Umbilical cord (tissue), 2 donors: ENCODE results near the gene ROCK2. TPM values are rescaled to one million over a fixed set of nuclear protein-coding genes. Genes with fewer than 3 reads are reported as not detected.

ENCODE experiments used
- DNase-seq: peaks from one replicate; pipeline ENCODE4 v3.0.0-alpha.2; 2015; ENCODE audit warnings: low spot score
- total RNA-seq: library from RNA; depleted of rRNA; stranded (reverse); fragments of >200 nt; gene quantifications from one replicate; pipeline ENCODE4 v1.2.3, GENCODE V29; 2014; ENCODE audit warnings: low replicate concordance; ENCODE audit not compliant: insufficient read depth

The ROCK2 gene
- total RNA-seq, 1 donor from 2014 or later, result 106 TPM

DNA sequence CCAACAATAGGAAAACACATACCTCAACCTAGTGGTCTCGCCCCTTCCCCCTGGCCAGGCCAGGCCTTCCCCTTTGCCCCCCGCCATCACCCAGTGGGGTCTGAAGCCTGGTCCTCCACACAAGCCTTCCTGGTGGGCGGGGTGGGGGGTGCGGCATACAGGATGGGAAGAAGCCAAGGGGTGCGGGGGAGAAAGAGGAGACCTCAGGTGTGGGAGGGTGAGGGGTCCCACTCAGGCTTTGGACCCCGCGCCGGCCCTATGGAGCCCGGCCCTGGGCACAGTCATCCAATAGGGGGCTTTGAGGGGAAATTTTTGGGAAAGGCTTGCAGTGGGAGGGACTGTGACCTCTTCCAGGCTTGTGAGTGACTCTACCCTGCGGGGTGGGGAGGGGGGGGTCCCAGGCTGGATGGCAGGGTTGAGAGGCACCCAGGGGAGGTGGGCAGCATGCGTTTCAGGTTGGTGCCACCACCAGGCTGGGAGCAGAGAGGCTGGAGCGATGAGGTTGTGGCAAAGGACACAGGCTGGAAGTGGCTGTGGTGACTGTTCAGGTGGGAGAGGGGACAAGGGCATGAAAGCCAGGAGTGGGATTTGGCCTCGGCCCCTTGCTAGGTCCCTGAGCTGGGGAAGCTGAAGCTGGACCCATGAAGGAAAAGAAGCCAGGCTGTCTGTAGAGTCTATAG, 187.9 kb downstream of the ROCK2 start:
- no peak for DNase-seq

DNA sequence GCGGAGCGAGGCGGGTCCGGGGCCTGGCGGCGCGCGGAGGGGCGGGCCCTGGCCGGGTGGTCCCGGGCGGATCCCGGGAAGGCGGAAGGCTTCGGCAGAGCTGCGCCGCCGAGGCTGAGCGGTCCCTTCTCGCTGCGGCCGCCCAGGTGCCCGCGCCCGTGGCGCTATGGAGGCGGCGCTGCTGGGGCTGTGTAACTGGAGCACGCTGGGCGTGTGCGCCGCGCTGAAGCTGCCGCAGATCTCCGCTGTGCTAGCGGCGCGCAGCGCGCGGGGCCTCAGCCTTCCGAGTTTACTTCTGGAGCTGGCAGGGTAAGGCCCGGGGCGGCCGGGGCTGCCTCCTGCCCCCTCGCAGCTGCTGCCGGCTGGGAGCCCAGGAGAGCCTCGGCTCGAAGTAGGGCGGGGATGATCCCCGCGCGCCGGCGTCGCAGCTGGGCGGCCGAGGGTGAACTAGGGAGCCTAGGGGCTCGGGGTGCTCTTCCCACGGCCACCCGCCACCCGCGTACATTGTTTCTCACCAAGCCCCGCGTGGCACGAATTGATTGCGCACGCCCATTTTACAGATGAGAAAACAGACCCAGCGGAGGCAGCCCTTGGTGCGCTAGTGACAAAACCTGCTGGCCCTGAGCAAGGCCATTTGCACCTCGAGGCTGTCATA, 188.9 kb downstream of the ROCK2 start, which contains the start of gene SLC66A3:
SLC66A3 (plus strand) TSS at position 87 of the 655 bp plus-strand sequence; CDS start at position 167, 80 bp downstream.
- peak; percentile 90 for DNase-seq

DNA sequence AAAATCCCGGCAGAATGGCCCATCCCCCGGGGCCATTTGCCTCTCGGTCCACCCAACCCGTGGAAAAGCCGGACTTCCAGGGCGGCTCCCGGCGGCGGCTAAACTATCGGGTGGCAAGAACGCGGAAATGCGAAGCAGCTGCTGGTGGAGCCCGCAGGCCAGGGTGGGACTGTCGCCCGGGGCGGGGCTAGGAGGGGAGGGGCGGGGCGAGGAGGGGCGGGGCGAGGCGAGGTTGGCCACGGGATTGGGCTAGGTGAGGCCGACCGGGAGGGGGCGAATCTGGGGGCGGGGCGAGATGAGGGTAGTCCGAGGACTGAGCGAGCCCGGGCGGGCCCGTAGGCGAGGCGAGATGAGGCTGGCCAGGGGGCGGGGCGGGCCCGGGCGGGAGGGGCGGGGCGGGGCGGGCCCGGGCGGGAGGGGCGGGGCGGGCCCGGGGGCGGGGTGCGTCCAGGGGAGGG, 189.5 kb downstream of the ROCK2 start:
- peak; percentile 97 for DNase-seq

DNA sequence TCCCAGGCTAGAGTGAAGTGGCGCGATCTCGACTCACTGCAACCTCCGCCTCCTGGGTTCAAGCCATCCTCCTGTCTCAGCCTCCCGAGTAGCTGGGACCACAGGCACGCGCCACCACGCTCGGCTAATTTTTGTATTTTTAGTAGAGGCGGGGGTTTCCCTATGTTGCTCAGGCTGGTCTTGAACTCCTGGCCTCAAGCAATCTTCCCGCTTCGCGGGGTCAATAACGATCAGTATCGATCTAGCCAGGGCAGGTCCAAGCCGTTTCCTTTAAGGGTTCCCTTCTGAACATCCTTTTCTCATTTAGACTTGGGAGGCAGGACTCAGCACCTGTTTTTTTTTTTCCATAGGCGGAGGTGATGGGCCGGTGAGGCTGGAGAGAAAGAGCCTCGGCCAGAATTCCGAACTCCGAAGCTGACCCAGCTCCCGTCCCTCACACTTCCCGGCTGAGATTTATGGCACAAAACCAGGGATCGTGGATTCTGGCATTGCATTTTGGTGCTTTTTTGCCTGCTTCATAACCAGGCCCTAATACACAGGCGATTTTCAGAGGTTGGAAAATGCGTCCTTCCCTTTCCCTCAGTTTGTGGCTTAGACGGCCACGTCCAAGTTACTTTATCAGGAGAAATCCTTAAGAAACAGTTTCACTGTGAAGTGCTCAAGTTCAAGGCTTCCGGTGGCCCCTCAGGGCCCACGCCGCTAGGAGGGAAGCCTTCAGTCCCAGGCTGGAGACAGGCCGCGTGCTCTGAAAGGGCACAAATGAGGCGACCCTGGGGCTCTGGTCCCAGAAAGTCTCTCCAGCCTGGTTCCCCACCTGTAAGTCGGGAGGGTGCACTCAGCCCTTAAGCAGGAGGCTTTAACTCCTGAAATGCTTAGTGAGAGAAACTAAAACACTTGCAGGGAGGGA, 190.2 kb downstream of the ROCK2 start:
- DNase-seq, result no peak

DNA sequence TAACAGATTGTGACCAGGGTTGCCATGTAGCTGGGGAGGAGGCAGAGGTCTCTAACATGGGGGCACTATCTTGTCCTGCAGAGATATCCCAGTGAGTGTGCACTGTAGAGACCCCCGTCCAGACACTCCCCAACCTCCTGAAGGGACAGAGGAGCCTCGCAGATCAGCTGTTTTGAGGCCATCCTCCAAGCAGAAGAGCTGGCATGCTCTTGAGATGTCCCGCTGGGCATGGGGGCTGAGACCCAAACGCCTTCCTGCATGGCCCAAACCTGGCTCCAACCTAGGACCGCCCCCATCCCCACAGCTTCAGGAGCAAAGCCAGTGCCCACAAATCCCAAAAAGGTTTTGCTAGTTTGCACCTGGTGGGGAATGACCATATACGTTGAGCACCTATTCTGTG, 191.8 kb downstream of the ROCK2 start:
- no peak for DNase-seq

DNA sequence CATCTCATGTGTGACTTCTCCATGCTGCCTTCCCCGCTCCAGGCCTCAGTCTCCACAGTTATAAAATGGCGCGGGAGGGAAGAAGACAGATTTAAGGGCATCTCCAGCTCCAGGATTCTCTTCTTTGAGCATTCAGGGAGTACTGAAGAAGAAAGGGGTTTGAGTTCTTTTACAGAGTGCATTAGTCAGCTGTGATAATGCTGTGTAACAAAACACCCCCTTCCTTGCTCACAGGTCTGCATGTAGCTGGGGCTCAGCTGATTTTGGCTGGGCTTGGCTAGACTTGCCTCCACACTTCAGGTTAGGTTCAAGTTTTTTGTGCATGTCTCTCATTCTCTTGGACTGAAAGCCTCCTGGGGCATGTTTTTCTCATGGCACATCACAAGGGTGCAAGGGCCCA, 197.2 kb downstream of the ROCK2 start:
- DNase-seq, result no peak

DNA sequence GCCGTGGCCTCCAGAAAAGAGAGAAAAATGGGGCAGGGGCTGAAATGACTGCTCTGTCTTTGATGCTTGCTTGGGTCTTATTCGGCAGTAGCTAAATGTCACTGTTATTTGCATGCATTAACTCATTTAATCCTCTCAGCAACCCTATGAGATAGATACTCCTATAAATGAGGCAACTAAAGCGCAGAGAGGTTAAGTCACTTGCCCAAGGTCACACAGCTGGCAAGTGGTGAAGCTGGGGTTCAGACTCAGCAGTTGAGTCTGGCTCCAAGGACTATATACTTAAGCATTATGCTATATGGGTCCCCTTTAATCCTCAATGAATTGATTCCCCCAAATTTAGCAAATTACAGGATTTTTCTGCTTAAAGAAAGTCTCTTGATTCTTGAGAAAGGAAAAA, 198.4 kb downstream of the ROCK2 start:
- no peak for DNase-seq

DNA sequence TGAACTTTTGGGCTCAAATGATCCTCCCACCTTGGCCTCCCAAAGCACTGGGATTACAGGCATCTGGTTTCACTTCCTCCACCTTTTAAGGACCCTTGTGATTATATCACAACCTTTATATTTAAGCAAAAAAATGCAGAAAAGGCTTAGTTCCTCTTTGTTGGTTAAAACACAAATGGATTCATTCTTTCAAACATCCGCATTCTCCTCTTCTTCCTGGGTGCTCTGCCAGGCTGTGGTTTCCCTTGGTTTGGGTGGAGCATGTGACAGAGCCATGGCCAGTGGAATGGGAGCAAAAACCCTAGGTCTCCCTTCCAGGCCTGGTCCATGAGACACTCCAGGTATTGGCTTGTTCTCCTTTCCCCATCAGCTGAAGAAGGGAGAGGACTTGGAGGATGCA, 199.1 kb downstream of the ROCK2 start:
- DNase-seq, result no peak

DNA sequence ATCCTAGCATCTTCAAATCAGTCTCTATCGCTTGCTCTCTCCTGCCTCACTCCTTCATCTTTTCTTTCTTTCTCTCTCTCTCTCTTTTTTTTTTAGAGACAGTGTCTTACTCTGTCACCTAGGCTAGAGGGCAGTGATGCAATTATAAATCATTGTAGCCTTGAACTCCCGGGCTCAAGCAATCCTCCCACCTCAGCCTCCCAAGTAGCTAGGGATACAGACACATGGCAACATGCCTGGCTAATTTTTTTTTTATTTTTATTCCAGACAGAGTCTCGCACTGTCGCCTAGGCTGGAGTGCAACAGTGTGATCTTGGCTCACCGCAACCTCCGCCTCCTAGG, 199.7 kb downstream of the ROCK2 start:
- DNase-seq, result no peak

DNA sequence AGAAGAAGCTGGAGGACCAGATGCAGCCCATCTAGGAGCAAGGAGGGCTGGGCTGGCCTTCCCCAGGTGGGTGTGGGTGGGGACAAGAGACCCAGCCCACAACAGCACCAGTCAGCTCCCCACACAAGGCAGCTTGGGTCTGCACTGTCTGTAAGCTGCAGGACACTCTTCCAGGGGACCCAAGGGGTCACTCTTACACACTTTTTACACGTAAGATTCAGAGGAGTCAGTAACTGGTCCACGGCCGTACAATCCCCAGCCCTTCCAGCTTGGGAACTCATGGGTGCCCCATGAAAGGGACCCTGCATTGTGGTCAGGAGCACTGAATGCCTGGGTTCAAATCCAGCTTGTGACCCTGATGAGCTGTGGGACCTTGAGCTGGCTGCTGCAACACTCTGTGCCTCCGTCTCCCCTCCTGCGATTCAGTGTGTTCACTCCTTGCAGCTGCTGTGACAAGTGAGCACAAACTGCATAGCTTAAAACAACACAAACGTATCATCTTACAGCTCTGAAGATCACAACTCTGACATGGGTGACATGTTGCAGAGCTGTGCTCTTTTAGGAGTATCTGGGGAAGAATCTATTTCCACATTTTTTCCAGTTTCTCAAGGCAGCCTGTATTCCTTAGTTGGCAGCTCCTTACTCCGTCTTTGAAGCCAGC, 200.2 kb downstream of the ROCK2 start:
- DNase-seq, result no peak

DNA sequence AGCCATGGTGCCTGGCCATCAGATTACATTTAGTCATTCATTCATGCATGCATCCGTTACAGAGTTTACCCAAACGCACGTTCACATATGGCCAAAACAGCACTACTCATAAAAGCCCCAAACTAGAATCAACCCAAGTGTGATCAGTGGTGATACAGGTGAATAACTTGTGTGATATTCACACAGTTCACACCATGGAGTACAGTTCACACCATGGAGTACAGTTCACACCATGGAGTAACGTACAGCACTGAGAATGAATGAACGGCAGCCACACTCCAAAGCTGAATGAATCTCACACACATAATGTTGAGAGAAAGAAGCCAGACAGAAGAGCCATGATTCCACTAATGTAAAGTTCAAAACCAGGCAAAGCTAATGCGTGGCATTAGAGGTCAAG, 201.4 kb downstream of the ROCK2 start:
- DNase-seq, result no peak

DNA sequence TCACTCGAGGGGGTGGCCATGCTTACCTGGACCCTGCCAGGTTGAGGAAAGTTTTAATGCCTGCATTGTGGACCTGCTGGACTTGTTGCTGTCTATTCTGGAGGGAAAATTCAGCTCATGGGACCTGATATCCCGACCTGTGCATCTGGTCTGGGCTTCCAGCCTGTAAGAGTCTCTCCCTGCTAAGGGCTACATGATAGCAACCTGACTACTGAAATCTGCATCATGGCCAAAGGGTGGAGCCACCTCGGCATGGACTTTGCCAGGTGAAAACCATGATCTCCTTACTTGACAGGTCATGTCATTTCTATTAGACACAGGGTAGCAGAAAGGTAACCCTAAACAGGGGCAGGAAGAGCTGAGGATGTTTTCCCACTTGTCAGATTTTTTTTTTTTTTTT, 202.1 kb downstream of the ROCK2 start:
- DNase-seq, result no peak

DNA sequence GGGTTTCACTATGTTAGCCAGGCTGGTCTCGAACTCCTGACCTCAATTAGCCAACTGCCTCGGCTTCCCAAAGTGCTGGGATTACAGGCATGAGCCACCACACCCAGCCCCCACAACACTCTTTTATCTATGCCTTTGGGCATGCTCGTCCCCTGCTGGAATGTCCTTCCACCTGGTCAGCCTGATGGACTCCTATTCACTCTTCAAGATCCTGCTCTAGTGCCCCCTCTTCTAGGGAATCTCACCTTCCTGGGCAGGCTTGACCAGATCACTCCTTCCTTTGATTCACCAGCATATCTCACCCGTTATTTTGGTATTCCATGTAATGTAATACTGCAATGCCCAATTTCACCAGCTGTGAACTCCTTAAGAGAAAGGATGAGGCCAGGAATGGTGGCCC, 203.1 kb downstream of the ROCK2 start:
- no peak for DNase-seq

DNA sequence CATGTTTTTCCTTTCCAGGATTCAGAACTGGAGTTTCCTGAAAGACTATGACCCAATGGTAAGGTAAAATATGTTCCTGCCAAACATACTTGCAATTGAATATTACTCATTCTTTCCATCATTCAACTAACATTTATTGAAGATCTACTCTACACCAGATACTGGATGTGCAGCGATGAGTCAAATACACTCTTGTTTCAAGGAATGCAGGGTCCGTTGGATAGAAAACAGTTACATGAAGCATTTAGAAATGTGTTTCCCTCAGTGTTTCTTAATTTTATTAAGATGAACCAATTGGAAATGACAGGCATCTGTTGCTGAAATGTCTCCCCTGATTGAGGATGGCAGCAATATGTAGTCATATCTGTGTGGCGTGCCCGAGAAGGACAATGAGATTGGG, 203.9 kb downstream of the ROCK2 start:
- DNase-seq, result no peak

DNA sequence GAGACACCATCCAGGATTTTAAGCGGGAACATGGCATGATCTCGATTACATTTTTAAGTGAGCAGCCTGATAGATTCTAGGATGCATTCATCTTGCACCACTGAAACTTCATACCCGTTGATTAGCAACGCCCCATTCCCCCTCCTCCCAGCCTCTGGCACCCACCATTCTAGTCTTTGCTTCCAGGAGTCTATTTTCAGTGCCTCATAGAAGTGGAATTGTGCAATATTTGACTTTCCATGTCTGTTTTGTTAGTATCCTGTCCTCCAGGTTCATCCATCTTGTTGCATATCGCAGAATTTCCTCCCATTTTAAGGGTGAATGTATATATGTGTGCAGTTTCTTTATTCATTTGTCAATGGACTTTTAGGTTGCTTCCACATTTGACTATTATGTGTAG, 210.1 kb downstream of the ROCK2 start:
- no peak for DNase-seq

DNA sequence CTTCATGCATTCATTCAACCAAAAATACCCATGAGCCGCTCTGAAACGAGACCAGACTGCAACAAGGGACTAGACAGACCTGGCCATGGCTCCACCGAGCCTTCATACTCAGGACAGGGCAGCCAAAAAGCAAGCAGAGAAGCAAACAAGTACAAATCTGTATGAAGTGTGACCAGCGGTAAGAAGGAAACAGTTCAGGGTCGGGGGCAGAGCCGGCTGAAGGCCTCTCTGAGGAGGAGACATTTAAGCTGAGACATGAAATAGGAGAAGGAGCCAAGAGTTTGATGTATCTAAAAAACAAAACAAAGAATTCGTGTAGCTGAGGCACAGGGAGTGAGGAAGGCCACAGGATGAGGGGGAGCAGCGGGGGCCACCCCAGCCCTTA, 210.5 kb downstream of the ROCK2 start:
- DNase-seq, result no peak

DNA sequence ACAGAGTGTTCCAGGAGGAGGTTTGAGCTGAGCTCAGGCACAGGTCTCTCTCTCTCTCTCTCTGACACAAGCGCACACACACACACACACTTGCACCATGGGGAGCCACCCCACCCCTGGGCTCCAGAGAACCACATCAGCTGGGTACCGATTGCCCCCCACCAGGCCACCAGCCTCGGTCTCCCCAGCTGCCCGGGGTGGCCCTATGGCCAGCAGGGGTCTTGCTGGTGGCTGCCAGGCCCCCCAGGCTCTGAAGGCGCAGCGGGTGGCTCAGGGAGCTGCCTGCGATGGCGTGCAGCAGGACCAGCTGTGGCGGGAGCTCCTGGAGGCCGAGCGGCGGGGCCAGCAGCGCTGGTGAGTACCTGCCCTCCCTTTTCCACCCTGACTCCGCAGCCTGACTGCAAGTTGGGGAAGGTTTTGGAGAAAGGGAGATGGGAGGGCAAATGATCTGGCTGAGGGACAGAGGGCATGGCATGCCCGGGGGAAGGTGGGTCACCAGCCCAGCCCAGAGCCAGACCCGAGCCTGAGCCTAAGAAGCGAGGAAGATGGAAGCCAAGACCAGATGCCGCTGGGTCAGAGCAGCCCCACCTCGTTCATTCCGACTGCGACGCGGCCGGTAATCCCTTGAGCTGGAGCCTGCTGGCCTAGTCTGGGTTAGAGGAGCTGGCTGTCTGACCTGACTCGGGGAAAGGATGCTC, 211.0 kb downstream of the ROCK2 start:
- peak; percentile 78 for DNase-seq

DNA sequence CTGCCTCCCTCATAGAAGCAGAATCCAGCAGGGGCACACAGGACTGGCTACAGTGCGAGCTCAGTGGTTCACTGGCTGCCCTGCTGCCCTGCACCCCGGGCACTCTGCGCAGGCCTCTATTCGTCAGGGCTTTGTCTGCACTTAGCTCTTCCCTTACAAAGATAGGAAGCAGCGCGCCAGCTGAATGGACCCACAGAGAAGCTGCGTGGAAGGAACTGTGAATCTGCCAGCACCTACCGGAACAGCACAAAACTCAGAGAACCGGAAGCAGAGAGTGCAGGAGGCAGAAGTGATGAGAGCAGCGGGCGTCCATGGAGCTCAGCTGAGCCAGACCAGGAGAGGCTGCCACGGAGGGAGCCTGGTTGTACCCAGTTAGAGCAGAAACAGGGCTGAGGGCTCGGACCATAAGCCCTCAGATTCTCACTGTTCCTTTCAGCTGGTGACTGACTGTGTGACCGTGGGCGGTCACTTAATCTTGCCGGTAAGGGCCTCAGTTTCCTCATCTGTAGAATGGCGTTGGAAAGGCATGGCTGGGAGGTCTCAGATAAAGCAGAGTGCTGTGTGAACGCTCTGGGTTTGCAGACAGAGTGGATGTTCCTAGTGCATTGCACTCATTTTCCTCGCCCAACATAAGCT, 212.3 kb downstream of the ROCK2 start:
- DNase-seq, result no peak

DNA sequence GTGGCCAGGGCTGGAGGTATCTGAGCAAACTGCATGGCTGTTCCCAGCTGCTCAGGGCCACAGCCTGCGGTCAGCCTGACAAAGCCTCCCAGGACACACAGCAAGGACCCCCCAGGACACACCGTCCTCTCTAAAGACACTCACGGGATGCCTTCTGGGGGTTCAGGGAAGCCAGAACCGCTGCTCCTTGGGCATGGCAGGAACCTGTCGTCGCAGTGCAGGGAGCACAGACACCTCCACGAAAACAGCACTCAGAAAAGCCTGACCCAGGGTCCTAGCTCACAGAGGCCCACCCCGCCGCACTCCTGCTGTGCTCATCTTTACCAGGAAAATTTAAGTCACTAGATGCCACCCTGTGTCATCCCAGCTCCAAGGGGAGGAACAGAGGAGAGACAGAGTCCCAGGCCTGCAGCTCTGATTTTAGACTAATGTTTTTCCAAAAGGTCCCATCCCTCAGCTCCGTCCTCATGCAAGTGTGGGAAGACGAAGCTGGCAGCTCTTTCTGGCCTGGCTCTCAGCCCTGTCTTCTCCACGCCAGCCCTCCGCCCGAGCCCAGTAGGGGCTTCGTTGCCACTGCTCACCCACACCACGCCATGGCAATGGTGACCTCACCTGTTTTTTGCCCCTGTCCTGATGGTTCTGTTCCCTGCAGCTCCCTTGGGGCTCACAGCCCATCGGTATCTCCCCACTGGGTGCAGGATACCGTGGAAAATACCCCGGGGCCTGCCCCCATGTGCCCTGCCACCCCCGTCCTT, 213.1 kb downstream of the ROCK2 start:
- DNase-seq, result no peak
